GM19372 (cell line): Measurements from ENCODE around the gene TMEFF2.
A peak's percentile ranks its signal among the peaks of the same experiment; 100 is the strongest.

Experiments
- ATAC-seq: cut with Tn5 transposase; IDR thresholded peaks from one replicate; pipeline ENCODE4 v1.9.1; 2021; ENCODE audit warnings: mild to moderate bottlenecking, low read depth, moderate library complexity; ENCODE audit not compliant: unreplicated experiment

TMEFF2 gene

DNA sequence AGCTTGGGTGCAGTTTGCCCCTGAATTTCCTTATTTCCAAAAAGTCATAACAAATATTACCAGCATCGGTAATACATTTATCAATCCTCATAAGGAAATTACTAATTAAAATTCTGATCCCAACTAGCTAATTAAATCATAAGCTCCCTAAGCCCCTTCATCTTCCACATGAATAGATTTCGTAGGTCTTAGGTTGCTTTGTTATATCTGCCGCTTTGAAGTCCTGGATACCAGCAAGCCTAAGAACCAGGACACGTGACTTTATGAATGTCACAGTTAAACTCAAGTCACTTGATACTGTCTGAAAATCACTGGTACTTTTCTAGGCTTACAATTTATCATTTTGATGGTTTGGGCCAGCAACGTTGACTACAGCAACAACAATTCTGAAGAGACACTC is 213.0 kb downstream of the TMEFF2 start:
- ATAC-seq = no peak

DNA sequence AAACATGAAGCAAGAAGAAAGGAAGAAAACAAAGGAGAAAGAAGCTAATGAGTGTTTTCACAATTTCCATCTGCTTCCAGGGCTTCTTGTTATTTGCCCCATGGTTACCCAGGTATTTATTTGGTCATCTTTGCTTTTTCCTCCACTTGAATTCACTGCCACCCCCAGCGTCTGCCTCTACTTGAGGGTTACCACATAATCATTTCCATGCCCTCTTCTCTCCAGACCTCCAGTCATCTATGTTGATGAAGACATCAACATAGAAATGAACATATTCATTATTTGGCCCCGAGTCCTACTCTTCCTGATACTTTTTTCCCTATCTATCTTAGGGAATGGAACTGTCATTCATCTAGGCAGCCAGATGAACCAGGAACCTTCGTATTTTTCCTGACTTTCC is 214.2 kb downstream of the TMEFF2 start:
- ATAC-seq = no peak

DNA sequence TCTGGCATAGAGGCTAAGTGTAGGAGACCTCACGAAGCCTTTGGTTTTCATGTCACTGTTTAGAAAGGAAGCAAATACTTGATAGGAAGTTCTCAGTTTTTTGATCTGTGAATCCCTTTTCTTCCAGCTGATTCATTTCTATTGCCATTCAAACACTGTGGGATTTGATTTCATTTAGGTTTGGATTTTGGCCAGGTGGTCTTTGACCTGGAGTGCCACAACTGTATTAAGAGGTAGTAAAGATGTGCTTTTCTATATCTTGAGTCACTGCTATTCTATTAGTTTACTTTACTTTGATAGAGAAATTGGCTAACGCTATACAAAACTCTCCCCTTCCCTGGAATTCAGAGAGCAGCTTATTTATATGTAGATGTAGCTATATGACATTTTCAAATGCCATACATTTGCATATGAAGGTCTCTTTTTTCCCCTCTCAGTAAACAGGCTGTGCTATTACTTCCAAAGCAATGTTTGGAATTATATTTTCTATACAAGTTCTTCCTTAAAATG is 215.5 kb downstream of the TMEFF2 start:
- ATAC-seq = no peak

DNA sequence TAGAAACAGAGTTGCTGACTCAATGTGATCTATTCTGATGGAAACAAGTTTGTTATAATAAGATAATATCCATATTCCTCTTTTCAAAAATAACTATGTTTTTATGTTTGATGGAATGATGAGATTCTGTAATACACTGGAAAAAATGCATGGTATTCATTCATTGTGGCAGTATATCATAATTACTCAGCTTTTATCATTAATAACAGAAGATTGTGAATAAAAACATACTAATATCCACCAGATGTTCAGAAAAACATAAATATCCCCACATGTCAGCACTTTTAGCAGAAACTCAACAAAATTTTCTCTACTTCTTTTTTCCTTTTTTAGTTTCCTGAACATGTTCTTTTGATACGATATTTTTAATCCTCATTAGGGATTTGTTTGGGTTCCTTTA is 217.0 kb downstream of the TMEFF2 start:
- ATAC-seq = no peak

DNA sequence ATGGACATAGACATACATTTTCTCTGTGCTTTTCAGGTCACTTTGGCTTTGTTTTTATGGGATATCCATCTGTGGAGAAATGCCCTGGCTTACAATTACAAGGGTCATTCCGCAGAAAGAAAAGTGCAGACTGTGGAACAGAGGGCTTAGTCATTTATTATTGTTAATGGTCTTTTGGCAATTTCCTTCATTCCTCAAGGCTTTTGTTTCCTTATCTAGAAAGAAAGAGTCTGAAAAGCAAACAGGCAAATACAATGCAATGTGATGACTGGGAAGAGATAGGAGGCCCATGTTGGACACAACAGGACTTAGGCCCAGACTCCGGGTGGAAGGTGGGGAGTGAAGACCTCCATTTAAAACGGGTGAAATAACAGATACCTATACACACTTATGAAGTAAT is 218.3 kb downstream of the TMEFF2 start:
- ATAC-seq = no peak

DNA sequence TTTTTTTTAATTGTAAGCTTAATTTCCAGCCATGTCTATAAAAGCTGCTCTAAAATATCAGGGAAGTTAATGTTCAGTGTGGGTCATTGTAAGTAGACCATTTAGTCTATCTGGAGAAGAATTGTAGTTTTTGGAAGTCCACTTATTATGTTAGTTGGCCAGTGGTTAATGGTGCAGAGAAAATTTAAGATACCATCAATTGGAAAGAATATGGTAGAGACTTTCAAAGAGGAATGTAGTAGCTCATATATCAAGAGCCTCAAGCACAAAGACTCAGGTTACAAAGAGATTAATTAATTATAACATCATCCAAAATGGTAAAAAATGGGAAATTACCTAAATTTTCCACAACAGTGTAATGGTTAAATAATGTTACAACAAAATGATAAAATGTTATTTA is 220.1 kb downstream of the TMEFF2 start:
- no peak for ATAC-seq

DNA sequence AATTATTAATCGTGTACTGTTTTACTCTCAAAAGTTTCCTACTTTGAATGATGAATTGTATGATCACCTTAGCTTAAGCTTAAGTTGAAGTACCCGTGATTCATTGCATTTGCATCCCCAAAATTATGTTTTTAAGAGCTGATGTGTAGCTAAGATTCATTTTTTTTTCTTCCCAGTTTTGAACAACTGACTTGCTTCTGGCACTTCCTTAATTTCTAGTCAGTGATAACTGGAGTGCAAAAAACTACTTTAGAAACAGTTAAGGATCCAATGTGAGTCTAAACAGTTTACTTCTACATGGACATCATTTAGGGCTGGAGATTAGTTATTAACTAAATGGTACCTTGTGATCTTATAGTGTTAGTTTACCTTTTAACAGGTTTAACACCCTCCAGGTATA is 223.9 kb downstream of the TMEFF2 start:
- no peak for ATAC-seq

DNA sequence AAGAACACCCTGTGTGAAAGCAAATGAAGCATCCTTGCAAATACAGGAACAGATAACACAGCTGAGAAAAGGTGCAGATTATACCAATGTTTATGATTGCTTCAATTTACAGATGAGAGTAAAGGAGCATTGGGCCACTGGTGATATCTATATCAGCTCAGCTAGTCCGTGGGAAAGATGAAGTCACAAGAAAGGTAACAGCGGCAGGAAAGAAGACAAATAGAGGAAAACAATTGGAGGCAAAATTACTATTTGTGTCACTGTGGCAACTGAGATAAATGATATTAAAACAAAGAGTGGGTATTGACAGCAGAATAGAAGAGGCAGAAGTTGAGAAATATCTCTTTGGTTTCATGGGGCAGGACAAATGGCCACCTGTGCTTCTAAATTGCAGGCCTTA is 226.6 kb downstream of the TMEFF2 start:
- no peak for ATAC-seq

DNA sequence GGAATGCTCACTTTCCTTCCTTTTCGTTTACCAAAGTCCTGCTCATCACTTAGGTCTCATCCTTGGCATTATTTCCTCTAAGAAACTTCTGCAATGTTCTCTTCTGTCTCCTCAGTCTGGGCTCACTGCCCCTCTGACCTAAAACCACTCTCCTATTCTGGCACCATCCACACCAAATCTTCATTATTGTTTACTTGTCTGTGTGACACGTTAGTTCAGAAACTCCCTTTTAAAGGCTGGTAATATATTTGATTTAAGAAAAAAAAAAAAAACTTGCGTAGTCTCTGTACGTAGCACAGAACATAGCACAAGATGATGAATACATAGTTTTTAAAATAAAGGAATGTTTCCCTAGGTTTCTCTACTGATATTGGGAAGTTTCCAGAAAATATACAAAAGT is 229.0 kb downstream of the TMEFF2 start:
- ATAC-seq = no peak

DNA sequence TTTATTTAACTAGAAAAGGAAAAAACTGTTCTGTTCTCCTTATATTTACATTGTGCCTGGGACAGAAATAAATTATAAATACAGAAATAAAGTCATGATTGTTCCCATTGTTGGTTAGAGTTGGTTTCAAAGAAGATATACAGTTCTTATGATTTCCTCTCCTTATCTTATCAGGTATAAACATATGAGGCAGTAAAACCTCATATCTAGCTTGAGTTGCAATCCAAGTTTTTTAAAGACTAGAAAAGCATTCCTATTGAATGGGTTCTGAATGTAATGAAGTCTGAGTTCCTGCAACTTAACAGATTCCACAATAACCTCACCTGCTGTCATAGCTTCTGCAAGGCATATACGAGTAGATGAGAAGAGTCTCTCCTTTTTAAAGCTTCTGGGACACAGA is 233.2 kb downstream of the TMEFF2 start:
- no peak for ATAC-seq

DNA sequence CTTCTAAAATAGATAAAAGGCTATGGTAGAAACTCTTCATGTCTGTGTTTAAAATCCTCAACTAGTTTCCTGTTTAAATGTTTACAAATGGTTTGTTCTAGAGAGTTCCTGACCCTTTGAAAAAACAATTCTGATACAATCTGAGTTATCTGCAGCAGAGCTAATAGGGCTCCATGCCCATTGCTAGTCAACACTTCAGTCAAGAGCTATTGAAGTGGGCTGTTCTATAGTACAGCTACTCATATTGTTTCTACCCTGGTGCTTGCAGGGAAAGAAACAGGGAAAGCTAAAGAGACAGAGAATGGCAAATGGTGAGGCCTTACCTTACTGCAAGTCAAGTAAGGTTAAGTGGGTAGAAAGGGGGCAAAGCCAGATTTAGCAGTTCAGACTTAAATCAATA is 235.5 kb downstream of the TMEFF2 start:
- no peak for ATAC-seq

DNA sequence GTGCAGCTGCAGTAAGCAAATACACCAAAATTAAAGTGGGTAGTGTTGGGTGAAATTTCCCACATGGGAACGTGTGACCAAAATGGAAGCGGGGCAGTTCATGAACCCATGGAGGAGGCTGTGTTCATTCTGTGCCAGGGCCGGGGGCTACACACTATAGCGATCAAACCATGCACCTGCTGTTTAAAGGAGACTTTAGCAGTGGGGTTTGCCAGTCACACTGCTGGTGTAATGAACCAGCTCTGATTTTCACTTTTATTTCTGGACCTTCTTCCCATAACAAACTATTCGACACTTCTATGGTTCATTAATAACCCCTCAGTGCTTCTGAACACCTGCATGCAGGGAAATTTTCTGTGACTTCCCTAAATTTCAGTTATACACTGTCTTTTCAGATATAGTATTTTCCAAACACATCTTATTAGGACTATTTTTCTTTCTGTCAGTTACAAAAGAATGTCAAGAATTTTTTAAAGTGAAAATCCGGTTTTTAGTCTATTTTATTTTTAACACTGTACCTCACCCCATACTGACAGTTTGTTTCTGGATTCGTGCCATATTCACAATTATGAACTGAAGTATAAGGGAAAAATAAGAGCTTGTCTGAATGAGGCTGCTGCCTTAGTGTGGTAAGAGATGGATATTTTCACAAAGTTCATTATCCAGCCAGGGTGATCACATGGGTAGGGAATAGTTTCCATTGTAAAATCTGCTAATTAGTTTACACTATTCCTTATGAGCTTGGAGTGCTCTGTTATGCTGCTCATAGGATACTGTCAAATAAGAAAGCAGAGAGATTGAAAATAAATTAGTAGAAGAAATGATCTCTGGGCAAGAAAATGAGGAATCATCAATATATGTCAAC is 236.5 kb downstream of the TMEFF2 start:
- ATAC-seq = no peak

DNA sequence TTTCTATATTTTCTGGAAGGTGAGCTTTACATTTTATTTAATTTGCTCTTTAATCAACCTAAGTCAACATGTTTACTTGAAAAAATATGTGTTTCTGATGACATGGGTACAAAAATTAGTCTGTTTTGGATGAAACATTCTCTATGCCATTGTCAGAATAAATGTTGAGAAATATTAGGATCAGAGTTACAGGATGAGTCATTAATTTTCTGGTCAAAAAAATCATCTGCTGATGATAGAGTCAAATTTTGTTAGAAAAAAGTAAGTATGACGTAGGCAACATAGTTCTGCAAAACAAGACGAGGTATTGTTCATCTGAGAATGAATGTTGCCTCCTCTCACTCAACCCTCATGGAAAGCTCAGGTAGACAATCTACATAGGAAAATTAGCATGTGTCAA is 240.3 kb downstream of the TMEFF2 start:
- no peak for ATAC-seq

DNA sequence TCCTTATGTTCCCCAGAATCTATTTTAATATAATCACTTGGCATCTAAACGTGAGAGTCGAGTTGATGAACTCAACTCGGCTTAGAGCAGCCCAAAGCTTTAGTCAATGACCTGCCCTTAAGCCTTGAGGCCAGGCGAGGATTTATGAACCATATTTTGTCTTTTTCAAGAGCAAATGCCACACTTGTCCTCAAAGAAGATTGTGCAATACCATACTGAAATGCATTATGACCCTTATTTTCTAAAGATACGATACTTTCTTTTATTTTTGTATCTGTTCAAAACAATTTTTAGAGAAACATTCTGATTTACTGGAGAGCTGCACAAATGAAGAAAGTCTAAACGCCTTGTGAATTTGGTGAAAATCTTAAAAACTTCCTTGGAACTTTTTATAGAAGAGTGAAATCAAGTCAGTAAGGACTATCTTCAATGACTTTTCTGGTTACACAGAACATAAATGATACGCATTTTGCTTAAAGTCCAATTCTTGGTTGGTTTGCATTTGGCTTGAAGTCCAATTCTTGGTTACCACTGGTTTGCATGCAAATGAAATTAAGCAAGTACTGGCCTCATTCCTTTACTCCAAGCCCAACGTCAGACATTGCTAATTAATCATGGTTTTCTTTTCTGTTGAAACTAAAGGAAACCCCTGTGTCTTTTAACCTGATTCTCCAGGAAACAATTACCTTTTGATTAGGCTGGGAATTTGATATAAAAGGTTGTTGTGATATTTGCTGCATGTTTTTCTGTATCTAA is 242.0 kb downstream of the TMEFF2 start:
- ATAC-seq = no peak

DNA sequence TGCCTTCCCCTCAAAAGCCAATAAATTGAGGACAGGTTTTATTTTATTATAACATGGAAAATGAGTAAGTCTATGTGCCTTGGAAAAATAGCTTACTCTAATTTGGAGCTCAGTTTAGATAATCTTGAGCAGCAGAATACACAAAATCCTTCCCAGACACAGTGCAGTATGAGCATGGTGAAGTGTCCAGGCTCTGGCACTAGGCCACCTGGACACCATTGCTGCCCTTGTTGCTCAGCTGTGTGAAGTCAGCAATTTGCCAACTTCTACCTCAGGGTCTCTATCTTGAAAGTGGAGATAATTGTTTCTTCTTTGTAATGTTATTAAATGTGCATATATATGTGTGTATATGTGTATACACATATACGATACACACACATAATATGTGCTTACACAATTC is 242.9 kb downstream of the TMEFF2 start:
- ATAC-seq = no peak

DNA sequence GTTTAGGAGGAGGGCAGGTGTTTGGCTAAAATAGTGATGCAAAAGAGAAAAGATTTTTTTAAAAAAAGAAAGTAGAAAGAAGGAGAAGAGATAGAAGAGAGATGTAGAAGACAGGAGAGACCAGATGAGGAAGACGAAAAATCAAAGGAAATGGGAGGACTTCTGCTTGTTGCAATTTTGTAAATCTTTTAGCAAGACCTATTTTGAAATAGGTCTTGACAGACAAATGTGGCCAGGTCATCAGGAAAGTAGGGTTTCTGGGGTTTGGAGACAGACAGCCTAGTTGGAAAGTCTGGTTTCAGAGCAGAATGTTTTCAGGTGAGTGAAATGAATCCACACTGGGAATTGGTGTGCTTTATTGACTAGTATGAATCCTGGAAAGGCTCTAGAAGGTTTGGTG is 243.4 kb downstream of the TMEFF2 start:
- no peak for ATAC-seq

DNA sequence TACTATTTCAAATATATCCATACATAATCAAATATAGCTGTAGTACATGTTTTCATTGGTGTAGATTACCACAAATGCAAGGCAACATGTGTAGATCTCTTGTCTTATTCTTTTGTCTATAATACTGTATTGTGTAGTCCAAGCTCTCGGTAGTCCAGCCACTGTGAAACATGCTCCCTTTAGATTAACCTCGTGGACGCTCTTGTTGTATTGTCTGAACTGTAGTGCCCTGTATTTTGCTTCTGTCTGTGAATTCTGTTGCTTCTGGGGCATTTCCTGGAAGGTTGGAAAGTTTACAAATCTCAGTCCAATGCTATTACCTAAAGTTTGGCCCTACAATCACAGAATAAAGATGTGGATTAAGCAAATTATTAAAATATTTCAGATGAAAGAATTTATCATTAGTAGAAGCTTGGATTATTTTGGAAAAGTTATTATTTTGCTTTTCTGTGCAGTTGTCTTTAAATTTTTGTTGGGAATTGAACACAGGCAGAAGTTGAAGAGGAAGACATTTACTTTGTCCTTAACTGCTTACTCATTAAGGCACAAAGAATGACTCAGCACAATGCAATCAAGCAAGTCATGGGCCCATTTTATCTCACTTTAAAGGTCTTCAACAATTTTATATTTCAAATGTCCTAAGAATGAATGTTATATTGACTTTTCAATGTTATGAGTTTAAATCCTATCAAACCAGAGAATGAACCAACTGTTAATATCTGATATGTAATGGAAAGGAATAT is 244.4 kb downstream of the TMEFF2 start:
- no peak for ATAC-seq

DNA sequence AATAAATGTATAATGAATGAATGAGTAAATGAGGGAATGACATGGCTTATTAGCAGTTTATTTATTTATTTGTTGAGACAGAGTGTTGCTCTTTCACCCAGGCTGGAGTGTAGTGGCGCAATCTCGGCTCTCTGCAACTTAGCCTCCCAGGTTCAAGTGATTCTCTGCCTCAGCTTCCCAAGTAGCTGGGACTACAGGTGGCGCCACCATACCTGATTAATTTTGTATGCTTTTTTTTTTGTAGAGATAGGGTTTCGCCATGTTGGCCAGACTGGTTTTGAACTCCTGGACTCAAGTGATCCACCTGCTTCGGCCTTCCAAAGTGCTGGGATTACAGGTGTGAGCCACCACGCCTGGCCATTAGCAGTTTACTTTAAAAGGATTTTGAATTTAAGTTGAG is 247.5 kb downstream of the TMEFF2 start:
- no peak for ATAC-seq

DNA sequence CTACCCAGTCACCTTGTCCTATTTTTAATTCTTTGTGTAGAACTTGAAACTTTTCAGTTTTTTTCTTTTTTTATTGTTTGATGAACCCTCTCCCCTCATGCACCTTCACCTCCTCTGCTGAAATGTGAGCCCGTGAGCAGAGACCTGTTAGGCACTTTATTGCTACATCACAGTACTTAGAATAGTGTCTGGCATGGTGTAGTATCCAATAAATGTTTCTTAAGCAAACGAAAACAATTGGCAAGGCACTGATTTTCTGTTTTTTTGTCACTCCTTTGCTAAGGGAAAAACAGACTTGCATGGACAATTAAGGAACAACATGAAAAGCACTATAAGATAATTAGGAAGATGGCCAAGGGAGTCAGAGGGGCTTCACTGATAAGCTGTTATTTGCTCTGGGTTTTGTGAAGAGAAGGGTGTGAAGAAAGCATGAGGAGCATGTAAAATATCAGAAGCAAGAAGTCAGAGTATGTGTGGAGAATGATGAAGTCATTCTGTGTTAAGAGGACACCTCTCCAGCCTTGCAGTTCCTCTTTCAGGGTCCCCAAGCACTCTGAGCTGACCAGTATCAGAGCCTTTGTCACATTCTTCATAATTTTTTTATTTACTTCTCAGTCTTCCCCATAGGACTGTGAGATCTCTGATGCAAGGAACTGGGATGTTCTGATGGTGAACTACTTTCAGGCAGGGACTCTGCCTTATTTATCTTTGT is 248.1 kb downstream of the TMEFF2 start:
- peak; percentile 49 for ATAC-seq

DNA sequence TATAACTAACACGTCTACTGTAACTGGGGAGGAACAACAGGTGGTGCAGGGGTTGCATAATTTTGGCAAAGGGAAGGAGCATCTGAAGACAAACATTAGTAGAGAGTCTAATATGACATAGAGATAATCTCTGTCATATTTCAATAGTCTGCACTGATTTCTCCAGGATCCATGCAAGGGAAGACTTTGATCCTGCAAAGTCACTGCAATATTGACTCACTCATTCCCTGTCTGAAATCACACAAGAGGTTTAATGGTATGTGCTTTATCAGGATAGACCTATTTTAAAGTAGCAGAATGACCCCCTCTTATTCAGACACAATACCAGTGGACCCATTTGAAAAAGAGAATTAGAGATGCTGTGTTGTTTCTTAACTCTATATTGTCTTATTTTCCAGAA is 249.1 kb downstream of the TMEFF2 start:
- no peak for ATAC-seq

DNA sequence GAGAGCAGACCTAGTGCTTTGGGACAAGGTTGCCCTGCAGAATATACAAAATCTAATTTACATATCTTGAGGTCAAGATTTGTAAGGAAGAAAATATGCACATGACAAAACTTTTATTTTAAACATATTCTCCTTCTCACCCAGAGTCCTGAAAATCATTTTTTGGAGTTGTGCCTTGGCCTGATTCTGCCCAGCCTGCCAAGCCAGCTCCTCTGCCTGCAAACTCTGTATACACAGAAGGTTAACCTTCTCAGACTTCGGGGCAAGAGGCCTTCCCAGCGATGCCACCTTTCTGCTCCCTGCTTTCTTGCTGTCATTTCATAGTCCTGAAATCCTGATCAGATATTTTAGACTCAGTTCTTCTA is 252.0 kb downstream of the TMEFF2 start:
- ATAC-seq = no peak
